ENCODE results near the gene ECM2.

GRCh38 chr9:92543972-92544371, 8.2 kb upstream of the ECM2 start:
- TF ChIP-seq, protein P1, sequence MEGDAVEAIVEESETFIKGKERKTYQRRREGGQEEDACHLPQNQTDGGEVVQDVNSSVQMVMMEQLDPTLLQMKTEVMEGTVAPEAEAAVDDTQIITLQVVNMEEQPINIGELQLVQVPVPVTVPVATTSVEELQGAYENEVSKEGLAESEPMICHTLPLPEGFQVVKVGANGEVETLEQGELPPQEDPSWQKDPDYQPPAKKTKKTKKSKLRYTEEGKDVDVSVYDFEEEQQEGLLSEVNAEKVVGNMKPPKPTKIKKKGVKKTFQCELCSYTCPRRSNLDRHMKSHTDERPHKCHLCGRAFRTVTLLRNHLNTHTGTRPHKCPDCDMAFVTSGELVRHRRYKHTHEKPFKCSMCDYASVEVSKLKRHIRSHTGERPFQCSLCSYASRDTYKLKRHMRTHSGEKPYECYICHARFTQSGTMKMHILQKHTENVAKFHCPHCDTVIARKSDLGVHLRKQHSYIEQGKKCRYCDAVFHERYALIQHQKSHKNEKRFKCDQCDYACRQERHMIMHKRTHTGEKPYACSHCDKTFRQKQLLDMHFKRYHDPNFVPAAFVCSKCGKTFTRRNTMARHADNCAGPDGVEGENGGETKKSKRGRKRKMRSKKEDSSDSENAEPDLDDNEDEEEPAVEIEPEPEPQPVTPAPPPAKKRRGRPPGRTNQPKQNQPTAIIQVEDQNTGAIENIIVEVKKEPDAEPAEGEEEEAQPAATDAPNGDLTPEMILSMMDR (IDR thresholded peaks at IDR 0.05), result no peak
- no peak for TF ChIP-seq NRF1 (IDR thresholded peaks at IDR 0.05; ENCODE audit: low read depth, low read length)
- TF ChIP-seq, protein P2, sequence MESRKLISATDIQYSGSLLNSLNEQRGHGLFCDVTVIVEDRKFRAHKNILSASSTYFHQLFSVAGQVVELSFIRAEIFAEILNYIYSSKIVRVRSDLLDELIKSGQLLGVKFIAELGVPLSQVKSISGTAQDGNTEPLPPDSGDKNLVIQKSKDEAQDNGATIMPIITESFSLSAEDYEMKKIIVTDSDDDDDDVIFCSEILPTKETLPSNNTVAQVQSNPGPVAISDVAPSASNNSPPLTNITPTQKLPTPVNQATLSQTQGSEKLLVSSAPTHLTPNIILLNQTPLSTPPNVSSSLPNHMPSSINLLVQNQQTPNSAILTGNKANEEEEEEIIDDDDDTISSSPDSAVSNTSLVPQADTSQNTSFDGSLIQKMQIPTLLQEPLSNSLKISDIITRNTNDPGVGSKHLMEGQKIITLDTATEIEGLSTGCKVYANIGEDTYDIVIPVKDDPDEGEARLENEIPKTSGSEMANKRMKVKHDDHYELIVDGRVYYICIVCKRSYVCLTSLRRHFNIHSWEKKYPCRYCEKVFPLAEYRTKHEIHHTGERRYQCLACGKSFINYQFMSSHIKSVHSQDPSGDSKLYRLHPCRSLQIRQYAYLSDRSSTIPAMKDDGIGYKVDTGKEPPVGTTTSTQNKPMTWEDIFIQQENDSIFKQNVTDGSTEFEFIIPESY (IDR thresholded peaks at IDR 0.05; ENCODE audit: borderline replicate concordance, low read depth), result no peak
- no peak for TF ChIP-seq RAD21 (IDR thresholded peaks at IDR 0.05; ENCODE audit: low read length)
- TF ChIP-seq GABPA (IDR thresholded peaks at IDR 0.05; ENCODE audit: low read depth), result no peak
- no peak for TF ChIP-seq EZH2phosphoT487 (IDR thresholded peaks at IDR 0.05; ENCODE audit: borderline replicate concordance, low read depth)
- TF ChIP-seq, protein P3, sequence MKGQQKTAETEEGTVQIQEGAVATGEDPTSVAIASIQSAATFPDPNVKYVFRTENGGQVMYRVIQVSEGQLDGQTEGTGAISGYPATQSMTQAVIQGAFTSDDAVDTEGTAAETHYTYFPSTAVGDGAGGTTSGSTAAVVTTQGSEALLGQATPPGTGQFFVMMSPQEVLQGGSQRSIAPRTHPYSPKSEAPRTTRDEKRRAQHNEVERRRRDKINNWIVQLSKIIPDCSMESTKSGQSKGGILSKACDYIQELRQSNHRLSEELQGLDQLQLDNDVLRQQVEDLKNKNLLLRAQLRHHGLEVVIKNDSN (IDR thresholded peaks at IDR 0.05; ENCODE audit: borderline replicate concordance, low read depth), result no peak

Data from SK-N-SH (cell line).